Articular chondrocyte of knee joint (primary cell): Measurements from ENCODE around the gene SEMA3F. TPM values are rescaled to one million over a fixed set of nuclear protein-coding genes. Genes with fewer than 3 reads are reported as not detected.

Source experiments
- small RNA-seq: library from RNA; depleted of rRNA; stranded (forward); fragments of <200 nt; gene quantifications from one replicate; pipeline ENCODE3, GENCODE V24; 2012
- total RNA-seq: library from RNA; depleted of rRNA; stranded (reverse); fragments of >200 nt; gene quantifications from 2 replicates; pipeline ENCODE4 v1.2.3, GENCODE V29; 2012

The SEMA3F gene
- total RNA-seq, result 9.5 and 14.2 TPM in 2 replicates

DNA sequence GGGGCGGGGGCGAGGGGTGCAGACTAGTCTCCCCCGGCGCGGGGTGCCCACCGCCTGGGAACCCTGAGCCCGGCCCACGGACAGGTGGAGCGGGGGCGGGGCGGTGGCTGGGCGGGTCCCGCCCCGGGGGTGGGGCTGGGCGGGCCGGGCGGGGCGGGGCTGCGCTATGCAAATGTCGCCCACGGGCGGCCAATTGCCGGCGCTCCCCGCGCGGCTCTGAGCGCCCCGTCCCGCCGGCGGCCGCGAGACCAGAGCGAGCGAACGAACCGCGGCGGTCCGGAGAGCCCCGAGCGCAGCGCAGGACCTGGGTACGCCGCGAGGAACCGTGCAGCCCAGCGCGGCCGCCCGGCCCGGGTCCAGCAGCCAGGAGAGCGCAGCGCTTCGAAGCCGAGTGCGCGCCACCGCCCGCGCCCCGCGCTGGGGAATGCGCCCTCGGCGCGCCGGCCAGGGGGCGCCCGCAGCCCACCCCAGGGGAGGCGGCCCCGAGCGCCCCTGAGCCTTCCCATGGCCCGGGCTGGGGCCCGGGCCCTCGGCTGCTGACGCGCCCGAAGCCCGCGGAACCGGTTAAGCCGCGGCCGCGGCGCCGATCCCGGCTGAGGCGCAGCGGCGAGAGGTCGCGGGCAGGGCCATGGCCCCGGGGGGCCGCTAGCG lies at the start of gene SEMA3F:
SEMA3F (plus strand) TSS at position 485 of the 651 bp plus-strand sequence. CDS start 4,299 bp downstream, outside the sequence.

GRCh38 chr3:50190936-50191660 lies 36.0 kb downstream of the SEMA3F start, which contains the start of gene GNAT1:
TSS of gene GNAT1 (plus strand) at chr3:50191610. CDS start at chr3:50191726, 116 bp downstream.

GRCh38 chr3:50204804-50205412 lies 49.8 kb downstream of the SEMA3F start, which contains the start of gene SLC38A3:
TSS of gene SLC38A3 (plus strand) at chr3:50205271. CDS start at chr3:50214200, 8,929 bp downstream.

GRCh38 chr3:50235716-50236483 lies 80.8 kb downstream of the SEMA3F start, which contains the start of gene GNAI2:
TSS of gene GNAI2 (plus strand) at chr3:50236204. CDS start at chr3:50236336, 132 bp downstream.

Small RNA genes lying within 50 kb of the gene (small RNA-seq; reads per million reads assigned to genes)
- gene MIR566, result not detected
- not detected for gene MIR5787

Other genes with a start within 250 kb of the SEMA3F start
- gene MON1A, start 225.5 kb upstream of the SEMA3F start, total RNA-seq, result 9.7 and 10.1 TPM in 2 replicates
- gene RBM6, start 215.2 kb upstream of the SEMA3F start, total RNA-seq, result 66.6 and 68.1 TPM in 2 replicates
- gene RBM5, start 66.4 kb upstream of the SEMA3F start, total RNA-seq, result 160 TPM in 2 replicates
- not detected in 2 replicates for gene GNAT1, start 36.3 kb downstream of the SEMA3F start, total RNA-seq
- gene SLC38A3, start 49.9 kb downstream of the SEMA3F start, total RNA-seq, result 0.11 and 0.39 TPM in 2 replicates
- gene GNAI2, start 80.9 kb downstream of the SEMA3F start, total RNA-seq, result 211 and 281 TPM in 2 replicates
- gene SEMA3B, start 113.8 kb downstream of the SEMA3F start, total RNA-seq, result 16.5 and 24.4 TPM in 2 replicates
- 0.13 and 0.22 TPM in 2 replicates for gene LSMEM2, start 123.8 kb downstream of the SEMA3F start, total RNA-seq
- 41.7 and 52.7 TPM in 2 replicates for gene IFRD2, start 137.1 kb downstream of the SEMA3F start, total RNA-seq
- gene HYAL3, start 144.1 kb downstream of the SEMA3F start, total RNA-seq, result 1.8 and 3.3 TPM in 2 replicates
- 4.3 and 5.6 TPM in 2 replicates for gene NAA80, start 144.1 kb downstream of the SEMA3F start, total RNA-seq
- 14.5 and 15.5 TPM in 2 replicates for gene HYAL1, start 148.2 kb downstream of the SEMA3F start, total RNA-seq
- 25.9 and 27.8 TPM in 2 replicates for gene HYAL2, start 167.4 kb downstream of the SEMA3F start, total RNA-seq
- 11.1 and 14.5 TPM in 2 replicates for gene TUSC2, start 172.9 kb downstream of the SEMA3F start, total RNA-seq
- 19.1 and 21.7 TPM in 2 replicates for gene RASSF1, start 185.5 kb downstream of the SEMA3F start, total RNA-seq
- gene ZMYND10, start 190.4 kb downstream of the SEMA3F start, total RNA-seq, result 2.0 and 4.2 TPM in 2 replicates
- 15.8 and 17.5 TPM in 2 replicates for gene NPRL2, start 195.5 kb downstream of the SEMA3F start, total RNA-seq
- gene CYB561D2, start 195.5 kb downstream of the SEMA3F start, total RNA-seq, result 17.8 and 18.3 TPM in 2 replicates
- gene TMEM115, start 204.2 kb downstream of the SEMA3F start, total RNA-seq, result 40.9 and 47.1 TPM in 2 replicates